Neural progenitor cell (in vitro differentiated cells): ENCODE measurements around the gene FCN3.

Source experiments
- EZH2 ChIP-seq: fragments of 200-600 bp; sonication (generic); IDR thresholded peaks from 2 replicates; pipeline ENCODE4 v1.6.1; 2017; ENCODE audit warnings: antibody characterized with exemption, mild to moderate bottlenecking, moderate library complexity
- TF ChIP-seq, protein P1 (sequence below): fragments of 200-600 bp; sonication (generic); IDR thresholded peaks from 2 replicates; pipeline ENCODE4 v1.5.1; 2017; ENCODE audit warnings: antibody characterized with exemption, mild to moderate bottlenecking

DNA sequence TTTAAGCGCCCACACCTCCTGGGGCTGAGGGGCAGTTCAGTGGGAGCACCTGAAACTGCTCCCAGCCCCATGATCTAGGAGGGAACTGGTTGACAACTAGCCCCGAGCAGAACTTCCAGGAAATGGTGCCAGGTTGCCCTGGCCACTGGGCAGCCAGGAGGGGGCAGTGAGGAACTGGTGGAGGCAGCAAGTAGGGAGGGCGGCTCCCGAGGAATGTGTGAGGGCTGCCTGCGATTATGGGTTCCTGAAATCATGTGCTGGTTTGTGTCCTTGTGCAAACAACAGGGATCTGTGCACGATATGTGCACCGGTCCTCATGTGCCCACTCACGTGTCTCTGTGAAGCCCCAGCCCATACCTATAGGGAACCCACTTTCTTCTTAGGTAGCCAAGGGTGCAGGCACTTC, 27.7 kb upstream of the FCN3 start:
- TF ChIP-seq, protein P1, sequence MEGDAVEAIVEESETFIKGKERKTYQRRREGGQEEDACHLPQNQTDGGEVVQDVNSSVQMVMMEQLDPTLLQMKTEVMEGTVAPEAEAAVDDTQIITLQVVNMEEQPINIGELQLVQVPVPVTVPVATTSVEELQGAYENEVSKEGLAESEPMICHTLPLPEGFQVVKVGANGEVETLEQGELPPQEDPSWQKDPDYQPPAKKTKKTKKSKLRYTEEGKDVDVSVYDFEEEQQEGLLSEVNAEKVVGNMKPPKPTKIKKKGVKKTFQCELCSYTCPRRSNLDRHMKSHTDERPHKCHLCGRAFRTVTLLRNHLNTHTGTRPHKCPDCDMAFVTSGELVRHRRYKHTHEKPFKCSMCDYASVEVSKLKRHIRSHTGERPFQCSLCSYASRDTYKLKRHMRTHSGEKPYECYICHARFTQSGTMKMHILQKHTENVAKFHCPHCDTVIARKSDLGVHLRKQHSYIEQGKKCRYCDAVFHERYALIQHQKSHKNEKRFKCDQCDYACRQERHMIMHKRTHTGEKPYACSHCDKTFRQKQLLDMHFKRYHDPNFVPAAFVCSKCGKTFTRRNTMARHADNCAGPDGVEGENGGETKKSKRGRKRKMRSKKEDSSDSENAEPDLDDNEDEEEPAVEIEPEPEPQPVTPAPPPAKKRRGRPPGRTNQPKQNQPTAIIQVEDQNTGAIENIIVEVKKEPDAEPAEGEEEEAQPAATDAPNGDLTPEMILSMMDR: peak; percentile 56
- no peak for TF ChIP-seq EZH2
